HG03045 (cell line): ENCODE measurements around the gene SLC29A1.

Experiments used
- ATAC-seq: cut with Tn5 transposase; IDR thresholded peaks from one replicate; pipeline ENCODE4 v1.9.1; 2021; ENCODE audit warnings: mild to moderate bottlenecking, moderate library complexity; ENCODE audit not compliant: unreplicated experiment

SLC29A1 gene

GRCh38 chr6:44277763-44278162 lies 54.4 kb downstream of the SLC29A1 start:
- no peak for ATAC-seq

GRCh38 chr6:44278315-44278714 lies 54.9 kb downstream of the SLC29A1 start:
- ATAC-seq: no peak

GRCh38 chr6:44278774-44279697 lies 55.6 kb downstream of the SLC29A1 start:
- ATAC-seq: no peak
